GM23338 (cell line): ENCODE results near the gene SLAMF8. TPM values are rescaled to one million over a fixed set of nuclear protein-coding genes. Genes with fewer than 3 reads are reported as not detected.

Source experiments
- ATAC-seq: fragments of 200-7000 bp; cut with Tn5 transposase; 3 replicates; pipeline ENCODE4 v1.9.1; 2020
- DNase-seq: peaks from one replicate; pipeline ENCODE4 v3.0.0-alpha.2; 2015; ENCODE audit warnings: low spot score
- H2AFZ ChIP-seq: fragments of 200-600 bp; sonication (generic); 2 replicates; pipeline ENCODE4 v1.8.0; 2016; ENCODE audit warnings: antibody characterized with exemption, mild to moderate bottlenecking, moderate library complexity
- H3F3A ChIP-seq: fragments of 200-600 bp; sonication (generic); replicated peaks from 2 replicates; pipeline ENCODE4 v1.8.0; 2017; ENCODE audit warnings: antibody characterized with exemption, mixed run types, low read depth
- H3K27ac ChIP-seq: fragments of 200-600 bp; sonication (generic); 2 replicates; pipeline ENCODE4 v1.6.1; 2016; ENCODE audit warnings: low read depth
- H3K27me3 ChIP-seq: fragments of 200-600 bp; sonication (generic); 2 replicates; pipeline ENCODE4 v1.8.0; 2016; ENCODE audit warnings: mild to moderate bottlenecking, mixed run types, moderate library complexity; ENCODE audit not compliant: insufficient read depth
- H3K36me3 ChIP-seq: fragments of 200-600 bp; sonication (generic); 2 replicates; pipeline ENCODE4 v1.8.0; 2016; ENCODE audit warnings: mild to moderate bottlenecking; ENCODE audit not compliant: insufficient read depth
- H3K4me1 ChIP-seq: fragments of 200-600 bp; sonication (generic); 2 replicates; pipeline ENCODE4 v1.8.0; 2016; ENCODE audit warnings: mild to moderate bottlenecking, moderate library complexity; ENCODE audit not compliant: insufficient read depth
- H3K4me2 ChIP-seq: fragments of 200-600 bp; sonication (generic); 2 replicates; pipeline ENCODE4 v1.7.1; 2017; ENCODE audit warnings: mixed run types
- H3K4me3 ChIP-seq: fragments of 200-600 bp; sonication (generic); 2 replicates; pipeline ENCODE4 v1.6.1; 2016; ENCODE audit warnings: mixed run types
- H3K79me2 ChIP-seq: fragments of 200-600 bp; sonication (generic); replicated peaks from 2 replicates; pipeline ENCODE4 v1.8.0; 2017; ENCODE audit warnings: mild to moderate bottlenecking; ENCODE audit not compliant: insufficient read depth
- H3K9me2 ChIP-seq: fragments of 200-600 bp; sonication (generic); 2 replicates; pipeline ENCODE4 v1.8.0; 2017; ENCODE audit not compliant: insufficient read depth
- H4K20me1 ChIP-seq: fragments of 200-600 bp; sonication (generic); replicated peaks from 2 replicates; pipeline ENCODE4 v1.8.0; 2017; ENCODE audit warnings: mild to moderate bottlenecking; ENCODE audit not compliant: insufficient read depth
- H3K27ac Mint-ChIP-seq: 2 replicates; pipeline ENCODE4 v1.8.0; 2020; ENCODE audit warnings: inconsistent platforms, mild to moderate bottlenecking, moderate library complexity, mixed read lengths
- H3K27me3 Mint-ChIP-seq: 3 replicates; pipeline ENCODE4 v1.8.0; 2022; ENCODE audit warnings: low read depth, mild to moderate bottlenecking, moderate library complexity, mixed read lengths, inconsistent platforms; ENCODE audit not compliant: insufficient read depth, poor library complexity
- H3K36me3 Mint-ChIP-seq: 3 replicates; pipeline ENCODE4 v1.8.0; 2021; ENCODE audit warnings: low read depth, mild to moderate bottlenecking, inconsistent platforms, moderate library complexity, mixed read lengths
- H3K4me1 Mint-ChIP-seq: 3 replicates; pipeline ENCODE4 v1.8.0; 2020; ENCODE audit warnings: mild to moderate bottlenecking, inconsistent platforms, mixed read lengths
- H3K4me3 Mint-ChIP-seq: 3 replicates; pipeline ENCODE4 v1.8.0; 2021; ENCODE audit warnings: moderate library complexity, mild to moderate bottlenecking, inconsistent platforms, mixed read lengths
- H3K9me3 Mint-ChIP-seq: 3 replicates; pipeline ENCODE4 v1.8.0; 2020; ENCODE audit warnings: moderate library complexity, mild to moderate bottlenecking, inconsistent platforms, mixed read lengths
- CREB1 ChIP-seq: fragments of 250-450 bp; sonication (Bioruptor Pico); IDR thresholded peaks from 2 replicates; pipeline ENCODE4 v1.5.0; 2020; ENCODE audit warnings: low read depth, mild to moderate bottlenecking, moderate library complexity
- EZH2 ChIP-seq: fragments of 200-600 bp; sonication (generic); IDR thresholded peaks from one replicate; pipeline ENCODE4 v1.8.0; 2017; ENCODE audit warnings: antibody characterized with exemption, mild to moderate bottlenecking, low read depth; ENCODE audit not compliant: unreplicated experiment
- EZH2phosphoT487 ChIP-seq: fragments of 200-600 bp; sonication (generic); IDR thresholded peaks from one replicate; pipeline ENCODE4 v1.8.1; 2018; ENCODE audit warnings: antibody characterized with exemption; ENCODE audit not compliant: unreplicated experiment
- JUNB ChIP-seq: IDR thresholded peaks from one replicate; pipeline ENCODE4 v1.6.1; 2016; ENCODE audit warnings: antibody characterized with exemption; ENCODE audit not compliant: unreplicated experiment
- NANOG ChIP-seq: IDR thresholded peaks from 2 replicates; pipeline ENCODE4 v1.6.1; 2016; ENCODE audit warnings: antibody characterized with exemption, borderline replicate concordance
- POLR2AphosphoS5 ChIP-seq: IDR thresholded peaks from 2 replicates; pipeline ENCODE4 v1.6.1; 2016; ENCODE audit warnings: antibody characterized with exemption, low read depth
- STAT1 ChIP-seq: IDR thresholded peaks from one replicate; pipeline ENCODE4 v1.6.1; 2016; ENCODE audit warnings: antibody characterized with exemption; ENCODE audit not compliant: unreplicated experiment
- ZNF114 ChIP-seq: fragments of 250-450 bp; sonication (Bioruptor Pico); IDR thresholded peaks from 2 replicates; pipeline ENCODE4 v1.5.0; 2020; ENCODE audit warnings: mild to moderate bottlenecking, moderate library complexity
- ZNF331 ChIP-seq: fragments of 250-450 bp; sonication (Bioruptor Pico); IDR thresholded peaks from 2 replicates; pipeline ENCODE4 v1.5.0; 2020; ENCODE audit warnings: low read depth, mild to moderate bottlenecking, moderate library complexity
- polyA plus RNA-seq: library from polyadenylated mRNA; unstranded; fragments of >200 nt; fragmentation: Nextera tagmentation; extraction: Ambion mirVana; gene quantifications from 2 replicates; pipeline ENCODE4 v1.2.1, GENCODE V29; 2016
- total RNA-seq: library from RNA; depleted of rRNA; stranded (reverse); fragments of >200 nt; shearing (Covaris generic); gene quantifications from 2 replicates; pipeline ENCODE4 v1.2.3, GENCODE V29; 2014
- TF ChIP-seq, protein P1 (sequence below): IDR thresholded peaks from 2 replicates; pipeline ENCODE4 v1.6.1; 2016; ENCODE audit warnings: antibody characterized with exemption
- TF ChIP-seq, protein P2 (sequence below), 2 experiments: fragments of 200-600 bp in 1 of 2; sonication (generic) in 1 of 2; conservative IDR thresholded peaks; 2 replicates each; pipeline versions ENCODE4 v1.5.1 to v1.6.1; 2016 to 2017; ENCODE audit warnings: antibody characterized with exemption in 2 of 2, low read depth in 2 of 2, mild to moderate bottlenecking in 2 of 2, moderate library complexity in 1 of 2
- TF ChIP-seq, protein P3 (sequence below): IDR thresholded peaks from one replicate; pipeline ENCODE4 v1.6.1; 2018; ENCODE audit warnings: antibody characterized with exemption; ENCODE audit not compliant: unreplicated experiment

Gene SLAMF8
- total and polyA plus RNA-seq, 2 experiments from 2014 or later = not detected

DNA sequence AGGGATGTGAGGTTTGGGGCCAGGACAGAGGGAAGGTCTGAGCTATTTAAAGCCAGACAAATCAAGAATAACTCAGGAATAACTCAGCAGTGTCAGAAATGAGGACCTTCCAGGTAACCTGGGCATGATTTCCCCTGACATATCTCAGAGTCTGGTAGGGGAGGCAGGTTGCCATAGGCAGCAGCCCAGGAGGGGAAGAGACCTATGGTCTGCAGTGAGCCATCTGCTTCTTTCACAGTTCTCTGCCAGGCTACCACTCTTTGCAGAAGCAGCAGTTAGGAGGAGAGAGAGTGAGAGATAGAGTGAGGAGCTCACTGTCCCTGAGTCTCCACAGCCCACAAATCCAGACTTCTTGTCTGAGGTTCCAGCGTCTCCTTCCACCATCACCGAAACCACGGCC is 42.1 kb downstream of the SLAMF8 start:
- Mint-ChIP-seq H3K9me3 (no peaks in the 10 kb centered on the region), H3K36me3 (no peaks in the 10 kb centered on the region), H3K27ac (peak overlapping the region; percentile 41; the same call in 1 of the 2 replicates), H3K4me1 (peaks cover 7% of the 10 kb centered on the region), H3K27me3 (peaks cover 2% of the 10 kb centered on the region), H3K4me3 (no peak overlapping the region)
- Histone ChIP-seq H3K4me1 (no peaks in the 10 kb centered on the region), H3K4me3 (no peak overlapping the region), H3K27ac (no peak overlapping the region), H4K20me1 (no peaks in the 10 kb centered on the region), H3K4me2 (no peak overlapping the region), H3F3A (no peaks in the 10 kb centered on the region), H3K79me2 (no peaks in the 10 kb centered on the region), H3K27me3 (no peaks in the 10 kb centered on the region), H3K9me2 (no peaks in the 10 kb centered on the region), H3K36me3 (no peaks in the 10 kb centered on the region; the same call in 1 of the 2 replicates), H2AFZ (no peak overlapping the region)
- ATAC-seq = no peak
- TF ChIP-seq EZH2 (no peak), ZNF331 (CRISPR knock-in tag) (no peak), JUNB (no peak), NANOG (no peak), STAT1 (no peak), EZH2phosphoT487 (no peak), CREB1 (CRISPR knock-in tag) (no peak), POLR2AphosphoS5 (no peak)
- TF ChIP-seq, protein P1, sequence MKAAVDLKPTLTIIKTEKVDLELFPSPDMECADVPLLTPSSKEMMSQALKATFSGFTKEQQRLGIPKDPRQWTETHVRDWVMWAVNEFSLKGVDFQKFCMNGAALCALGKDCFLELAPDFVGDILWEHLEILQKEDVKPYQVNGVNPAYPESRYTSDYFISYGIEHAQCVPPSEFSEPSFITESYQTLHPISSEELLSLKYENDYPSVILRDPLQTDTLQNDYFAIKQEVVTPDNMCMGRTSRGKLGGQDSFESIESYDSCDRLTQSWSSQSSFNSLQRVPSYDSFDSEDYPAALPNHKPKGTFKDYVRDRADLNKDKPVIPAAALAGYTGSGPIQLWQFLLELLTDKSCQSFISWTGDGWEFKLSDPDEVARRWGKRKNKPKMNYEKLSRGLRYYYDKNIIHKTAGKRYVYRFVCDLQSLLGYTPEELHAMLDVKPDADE = no peak
- DNase-seq = no peak

DNA sequence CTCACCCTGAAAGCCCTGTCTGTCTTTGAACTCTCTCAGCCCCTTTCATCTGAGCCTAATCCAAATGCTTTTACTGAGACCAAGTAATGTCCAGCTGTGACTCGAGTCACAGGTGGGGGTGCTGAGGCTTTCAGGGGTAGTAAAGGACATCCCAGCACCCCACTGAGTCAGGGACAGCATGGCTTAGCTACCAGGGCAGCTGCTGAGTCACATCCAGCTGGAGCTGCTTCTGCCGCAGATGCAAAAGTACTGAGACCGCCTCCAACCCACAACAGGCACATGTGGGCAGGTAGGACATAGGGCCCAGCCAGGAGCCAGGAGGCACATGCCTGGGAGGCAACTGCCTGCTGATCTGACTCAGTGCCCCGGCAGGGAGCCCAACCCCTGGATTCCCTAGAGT is 42.5 kb downstream of the SLAMF8 start:
- Histone ChIP-seq H2AFZ (no peak overlapping the region), H3K79me2 (no peaks in the 10 kb centered on the region), H3F3A (no peaks in the 10 kb centered on the region), H3K9me2 (no peaks in the 10 kb centered on the region), H3K4me1 (no peaks in the 10 kb centered on the region), H3K4me3 (no peak overlapping the region), H3K27ac (no peak overlapping the region), H3K4me2 (no peak overlapping the region), H3K36me3 (no peaks in the 10 kb centered on the region; the same call in 1 of the 2 replicates), H4K20me1 (no peaks in the 10 kb centered on the region), H3K27me3 (no peaks in the 10 kb centered on the region)
- no peaks in the 10 kb centered on the region for H3K36me3 Mint-ChIP-seq
- H3K9me3 Mint-ChIP-seq = no peaks in the 10 kb centered on the region
- peak overlapping the region; percentile 41; the same call in 1 of the 2 replicates for H3K27ac Mint-ChIP-seq
- H3K4me1 Mint-ChIP-seq = peaks cover 7% of the 10 kb centered on the region
- no peak overlapping the region for H3K4me3 Mint-ChIP-seq
- peaks cover 5% of the 10 kb centered on the region for H3K27me3 Mint-ChIP-seq
- ATAC-seq = no peak; the same call in 2 of the 3 replicates
- no peak for DNase-seq
- TF ChIP-seq CREB1 (CRISPR knock-in tag) (no peak), NANOG (no peak), POLR2AphosphoS5 (no peak), JUNB (no peak), EZH2 (no peak), ZNF331 (CRISPR knock-in tag) (no peak), ZNF114 (CRISPR knock-in tag) (no peak), STAT1 (no peak), EZH2phosphoT487 (no peak)
- TF ChIP-seq, protein P2, sequence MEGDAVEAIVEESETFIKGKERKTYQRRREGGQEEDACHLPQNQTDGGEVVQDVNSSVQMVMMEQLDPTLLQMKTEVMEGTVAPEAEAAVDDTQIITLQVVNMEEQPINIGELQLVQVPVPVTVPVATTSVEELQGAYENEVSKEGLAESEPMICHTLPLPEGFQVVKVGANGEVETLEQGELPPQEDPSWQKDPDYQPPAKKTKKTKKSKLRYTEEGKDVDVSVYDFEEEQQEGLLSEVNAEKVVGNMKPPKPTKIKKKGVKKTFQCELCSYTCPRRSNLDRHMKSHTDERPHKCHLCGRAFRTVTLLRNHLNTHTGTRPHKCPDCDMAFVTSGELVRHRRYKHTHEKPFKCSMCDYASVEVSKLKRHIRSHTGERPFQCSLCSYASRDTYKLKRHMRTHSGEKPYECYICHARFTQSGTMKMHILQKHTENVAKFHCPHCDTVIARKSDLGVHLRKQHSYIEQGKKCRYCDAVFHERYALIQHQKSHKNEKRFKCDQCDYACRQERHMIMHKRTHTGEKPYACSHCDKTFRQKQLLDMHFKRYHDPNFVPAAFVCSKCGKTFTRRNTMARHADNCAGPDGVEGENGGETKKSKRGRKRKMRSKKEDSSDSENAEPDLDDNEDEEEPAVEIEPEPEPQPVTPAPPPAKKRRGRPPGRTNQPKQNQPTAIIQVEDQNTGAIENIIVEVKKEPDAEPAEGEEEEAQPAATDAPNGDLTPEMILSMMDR (conservative IDR thresholded peaks at IDR 0.05; ENCODE audit: low read depth in 2 of 2) = no peak
- TF ChIP-seq, protein P1 = no peak
- TF ChIP-seq, protein P3, sequence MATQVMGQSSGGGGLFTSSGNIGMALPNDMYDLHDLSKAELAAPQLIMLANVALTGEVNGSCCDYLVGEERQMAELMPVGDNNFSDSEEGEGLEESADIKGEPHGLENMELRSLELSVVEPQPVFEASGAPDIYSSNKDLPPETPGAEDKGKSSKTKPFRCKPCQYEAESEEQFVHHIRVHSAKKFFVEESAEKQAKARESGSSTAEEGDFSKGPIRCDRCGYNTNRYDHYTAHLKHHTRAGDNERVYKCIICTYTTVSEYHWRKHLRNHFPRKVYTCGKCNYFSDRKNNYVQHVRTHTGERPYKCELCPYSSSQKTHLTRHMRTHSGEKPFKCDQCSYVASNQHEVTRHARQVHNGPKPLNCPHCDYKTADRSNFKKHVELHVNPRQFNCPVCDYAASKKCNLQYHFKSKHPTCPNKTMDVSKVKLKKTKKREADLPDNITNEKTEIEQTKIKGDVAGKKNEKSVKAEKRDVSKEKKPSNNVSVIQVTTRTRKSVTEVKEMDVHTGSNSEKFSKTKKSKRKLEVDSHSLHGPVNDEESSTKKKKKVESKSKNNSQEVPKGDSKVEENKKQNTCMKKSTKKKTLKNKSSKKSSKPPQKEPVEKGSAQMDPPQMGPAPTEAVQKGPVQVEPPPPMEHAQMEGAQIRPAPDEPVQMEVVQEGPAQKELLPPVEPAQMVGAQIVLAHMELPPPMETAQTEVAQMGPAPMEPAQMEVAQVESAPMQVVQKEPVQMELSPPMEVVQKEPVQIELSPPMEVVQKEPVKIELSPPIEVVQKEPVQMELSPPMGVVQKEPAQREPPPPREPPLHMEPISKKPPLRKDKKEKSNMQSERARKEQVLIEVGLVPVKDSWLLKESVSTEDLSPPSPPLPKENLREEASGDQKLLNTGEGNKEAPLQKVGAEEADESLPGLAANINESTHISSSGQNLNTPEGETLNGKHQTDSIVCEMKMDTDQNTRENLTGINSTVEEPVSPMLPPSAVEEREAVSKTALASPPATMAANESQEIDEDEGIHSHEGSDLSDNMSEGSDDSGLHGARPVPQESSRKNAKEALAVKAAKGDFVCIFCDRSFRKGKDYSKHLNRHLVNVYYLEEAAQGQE = no peak
